GM19395 (cell line): ENCODE data around the gene DNAJC11.
A peak's percentile ranks its signal among the peaks of the same experiment; 100 is the strongest.
"Not testable (repeated sequence)": the region's sequence is repeated elsewhere in the genome, so short reads cannot be mapped to it uniquely, and the experiment has no call there.

ENCODE experiments used
- ATAC-seq: cut with Tn5 transposase; IDR thresholded peaks from one replicate; pipeline ENCODE4 v1.9.1; 2021; ENCODE audit warnings: mild to moderate bottlenecking, moderate library complexity; ENCODE audit not compliant: unreplicated experiment

DNAJC11 gene

GRCh38 chr1:6601923-6602668 lies 99.5 kb downstream of the DNAJC11 start:
- ATAC-seq, result peak; percentile 34

GRCh38 chr1:6601049-6601922 lies 100.3 kb downstream of the DNAJC11 start:
- ATAC-seq, result peak; percentile 37

GRCh38 chr1:6600410-6601048 lies 101.1 kb downstream of the DNAJC11 start:
- peak; percentile 1 for ATAC-seq

- not testable (repeated sequence) for ATAC-seq
Observed at GRCh38 chr1:6599991-6600390, 101.6 kb downstream of the DNAJC11 start.

- ATAC-seq, result no peak
Observed at GRCh38 chr1:6599141-6599975, 102.3 kb downstream of the DNAJC11 start.

- ATAC-seq, result no peak
Observed at GRCh38 chr1:6597777-6598131, 103.9 kb downstream of the DNAJC11 start.

- ATAC-seq, result no peak
Observed at GRCh38 chr1:6596886-6597776, 104.5 kb downstream of the DNAJC11 start.

GRCh38 chr1:6596351-6596750 lies 105.3 kb downstream of the DNAJC11 start:
- ATAC-seq, result no peak

GRCh38 chr1:6594977-6595740 lies 106.5 kb downstream of the DNAJC11 start:
- ATAC-seq, result no peak

GRCh38 chr1:6593810-6594209 lies 107.8 kb downstream of the DNAJC11 start:
- ATAC-seq, result no peak

- no peak for ATAC-seq
Observed at GRCh38 chr1:6592865-6593593, 108.6 kb downstream of the DNAJC11 start.

GRCh38 chr1:6592441-6592840 lies 109.2 kb downstream of the DNAJC11 start:
- ATAC-seq, result no peak

GRCh38 chr1:6591644-6592043 lies 110.0 kb downstream of the DNAJC11 start:
- no peak for ATAC-seq

GRCh38 chr1:6591222-6591621 lies 110.4 kb downstream of the DNAJC11 start:
- ATAC-seq, result no peak

- no peak for ATAC-seq
Observed at GRCh38 chr1:6590046-6590445, 111.6 kb downstream of the DNAJC11 start.

GRCh38 chr1:6588893-6589520 lies 112.6 kb downstream of the DNAJC11 start:
- no peak for ATAC-seq

- no peak for ATAC-seq
Observed at GRCh38 chr1:6588128-6588892, 113.3 kb downstream of the DNAJC11 start.
